Measurements from ENCODE around the gene DYTN. TPM values are rescaled to one million over a fixed set of nuclear protein-coding genes. Genes with fewer than 3 reads are reported as not detected.

DYTN gene
- total RNA-seq, 1 experiment from 2014 or later = not detected

DNA sequence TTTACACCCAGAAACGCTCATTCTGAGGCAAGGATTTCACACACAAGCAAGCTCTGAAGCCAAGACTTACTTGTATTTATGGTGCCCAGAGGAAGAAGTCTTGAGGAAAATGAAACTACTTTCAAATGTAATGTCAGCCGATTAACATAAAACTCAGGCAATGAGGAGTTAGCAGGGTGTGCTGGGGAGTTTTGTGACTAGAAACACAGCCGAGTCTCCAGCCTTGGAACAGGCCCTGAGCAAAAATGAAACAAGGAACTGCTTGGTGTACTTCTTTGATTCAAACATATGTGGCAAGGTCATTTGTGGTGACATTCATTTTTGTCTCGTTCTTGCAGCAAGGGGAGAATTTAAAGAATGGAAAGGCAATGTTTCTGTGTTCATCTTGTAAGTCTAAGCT, 4.5 kb downstream of the DYTN start:
- Mint-ChIP-seq H3K27ac (no peak overlapping the region), H3K36me3 (no peaks in the 10 kb centered on the region), H3K9me3 (peaks cover 1% of the 10 kb centered on the region), H3K27me3 (ENCODE audit: low read depth) (peaks cover 33% of the 10 kb centered on the region), H3K4me1 (peaks cover 13% of the 10 kb centered on the region), H3K4me3 (no peak overlapping the region)
- TF ChIP-seq ZNF423 (CRISPR knock-in tag; IDR thresholded peaks at IDR 0.05) = no peak
- TF ChIP-seq NR1H2 (CRISPR knock-in tag; IDR thresholded peaks at IDR 0.05) = no peak
- TF ChIP-seq TCF7 (CRISPR knock-in tag; IDR thresholded peaks at IDR 0.05; ENCODE audit: low read depth) = no peak
- DNase-seq (ENCODE audit: low spot score) (no peak), ATAC-seq (no peak)
- POLR2A ChIA-PET = no interaction called here
- CTCF ChIA-PET = interaction anchor here (0.5 kb wide), 1 partner anchor 561 kb away, joined by 3 read pairs; no protein-coding TSS in a partner anchor

DNA sequence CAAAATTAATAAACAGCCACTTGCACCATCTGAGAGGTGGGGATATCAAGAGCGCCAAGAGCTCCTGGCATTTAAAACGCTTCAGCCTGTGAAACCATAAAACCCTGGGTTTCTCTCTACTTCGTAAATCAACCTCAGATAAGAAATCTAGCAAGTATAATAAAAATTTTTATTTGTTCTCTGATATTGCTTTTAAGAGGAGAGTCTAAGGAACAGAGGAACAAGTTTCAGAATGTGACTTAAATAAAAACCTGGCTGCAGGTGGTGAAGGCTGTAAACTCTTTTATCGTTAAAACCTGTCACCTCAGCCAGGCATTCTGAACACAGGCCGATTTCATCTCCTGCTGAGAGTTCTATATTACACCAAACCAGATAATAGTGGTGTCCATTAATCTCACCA, 9.9 kb downstream of the DYTN start:
- no peak overlapping the region for H3K27ac Mint-ChIP-seq
- H3K4me3 Mint-ChIP-seq = no peak overlapping the region
- ChIA-PET CTCF (no interaction called here), POLR2A (no interaction called here)
- no peak for DNase-seq (ENCODE audit: low spot score)
- peaks cover 4% of the 10 kb centered on the region for H3K4me1 Mint-ChIP-seq
- no peaks in the 10 kb centered on the region for H3K9me3 Mint-ChIP-seq
- no peak for ATAC-seq
- no peaks in the 10 kb centered on the region for H3K36me3 Mint-ChIP-seq
- H3K27me3 Mint-ChIP-seq (ENCODE audit: low read depth) = no peaks in the 10 kb centered on the region
- TF ChIP-seq, protein P1, sequence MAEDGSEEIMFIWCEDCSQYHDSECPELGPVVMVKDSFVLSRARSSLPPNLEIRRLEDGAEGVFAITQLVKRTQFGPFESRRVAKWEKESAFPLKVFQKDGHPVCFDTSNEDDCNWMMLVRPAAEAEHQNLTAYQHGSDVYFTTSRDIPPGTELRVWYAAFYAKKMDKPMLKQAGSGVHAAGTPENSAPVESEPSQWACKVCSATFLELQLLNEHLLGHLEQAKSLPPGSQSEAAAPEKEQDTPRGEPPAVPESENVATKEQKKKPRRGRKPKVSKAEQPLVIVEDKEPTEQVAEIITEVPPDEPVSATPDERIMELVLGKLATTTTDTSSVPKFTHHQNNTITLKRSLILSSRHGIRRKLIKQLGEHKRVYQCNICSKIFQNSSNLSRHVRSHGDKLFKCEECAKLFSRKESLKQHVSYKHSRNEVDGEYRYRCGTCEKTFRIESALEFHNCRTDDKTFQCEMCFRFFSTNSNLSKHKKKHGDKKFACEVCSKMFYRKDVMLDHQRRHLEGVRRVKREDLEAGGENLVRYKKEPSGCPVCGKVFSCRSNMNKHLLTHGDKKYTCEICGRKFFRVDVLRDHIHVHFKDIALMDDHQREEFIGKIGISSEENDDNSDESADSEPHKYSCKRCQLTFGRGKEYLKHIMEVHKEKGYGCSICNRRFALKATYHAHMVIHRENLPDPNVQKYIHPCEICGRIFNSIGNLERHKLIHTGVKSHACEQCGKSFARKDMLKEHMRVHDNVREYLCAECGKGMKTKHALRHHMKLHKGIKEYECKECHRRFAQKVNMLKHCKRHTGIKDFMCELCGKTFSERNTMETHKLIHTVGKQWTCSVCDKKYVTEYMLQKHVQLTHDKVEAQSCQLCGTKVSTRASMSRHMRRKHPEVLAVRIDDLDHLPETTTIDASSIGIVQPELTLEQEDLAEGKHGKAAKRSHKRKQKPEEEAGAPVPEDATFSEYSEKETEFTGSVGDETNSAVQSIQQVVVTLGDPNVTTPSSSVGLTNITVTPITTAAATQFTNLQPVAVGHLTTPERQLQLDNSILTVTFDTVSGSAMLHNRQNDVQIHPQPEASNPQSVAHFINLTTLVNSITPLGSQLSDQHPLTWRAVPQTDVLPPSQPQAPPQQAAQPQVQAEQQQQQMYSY (CRISPR knock-in tag; IDR thresholded peaks at IDR 0.05) = no peak
- TF ChIP-seq SMAD4 (CRISPR knock-in tag; IDR thresholded peaks at IDR 0.05) = no peak
- TF ChIP-seq KAT7 (CRISPR knock-in tag; IDR thresholded peaks at IDR 0.05; ENCODE audit: borderline replicate concordance) = no peak
- no peak for TF ChIP-seq ETV6 (CRISPR knock-in tag; IDR thresholded peaks at IDR 0.05)
- TF ChIP-seq MYBL2 (CRISPR knock-in tag; IDR thresholded peaks at IDR 0.05) = no peak
- TF ChIP-seq, protein P2, sequence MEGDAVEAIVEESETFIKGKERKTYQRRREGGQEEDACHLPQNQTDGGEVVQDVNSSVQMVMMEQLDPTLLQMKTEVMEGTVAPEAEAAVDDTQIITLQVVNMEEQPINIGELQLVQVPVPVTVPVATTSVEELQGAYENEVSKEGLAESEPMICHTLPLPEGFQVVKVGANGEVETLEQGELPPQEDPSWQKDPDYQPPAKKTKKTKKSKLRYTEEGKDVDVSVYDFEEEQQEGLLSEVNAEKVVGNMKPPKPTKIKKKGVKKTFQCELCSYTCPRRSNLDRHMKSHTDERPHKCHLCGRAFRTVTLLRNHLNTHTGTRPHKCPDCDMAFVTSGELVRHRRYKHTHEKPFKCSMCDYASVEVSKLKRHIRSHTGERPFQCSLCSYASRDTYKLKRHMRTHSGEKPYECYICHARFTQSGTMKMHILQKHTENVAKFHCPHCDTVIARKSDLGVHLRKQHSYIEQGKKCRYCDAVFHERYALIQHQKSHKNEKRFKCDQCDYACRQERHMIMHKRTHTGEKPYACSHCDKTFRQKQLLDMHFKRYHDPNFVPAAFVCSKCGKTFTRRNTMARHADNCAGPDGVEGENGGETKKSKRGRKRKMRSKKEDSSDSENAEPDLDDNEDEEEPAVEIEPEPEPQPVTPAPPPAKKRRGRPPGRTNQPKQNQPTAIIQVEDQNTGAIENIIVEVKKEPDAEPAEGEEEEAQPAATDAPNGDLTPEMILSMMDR (IDR thresholded peaks at IDR 0.05) = no peak
- no peak for TF ChIP-seq JAZF1 (CRISPR knock-in tag; IDR thresholded peaks at IDR 0.05)
- no peak for TF ChIP-seq ZNF416 (CRISPR knock-in tag; IDR thresholded peaks at IDR 0.05)
- no peak for TF ChIP-seq CREM (CRISPR knock-in tag; IDR thresholded peaks at IDR 0.05)
- no peak for TF ChIP-seq ZNF219 (CRISPR knock-in tag; IDR thresholded peaks at IDR 0.05; ENCODE audit: borderline replicate concordance)
- TF ChIP-seq, protein P3, sequence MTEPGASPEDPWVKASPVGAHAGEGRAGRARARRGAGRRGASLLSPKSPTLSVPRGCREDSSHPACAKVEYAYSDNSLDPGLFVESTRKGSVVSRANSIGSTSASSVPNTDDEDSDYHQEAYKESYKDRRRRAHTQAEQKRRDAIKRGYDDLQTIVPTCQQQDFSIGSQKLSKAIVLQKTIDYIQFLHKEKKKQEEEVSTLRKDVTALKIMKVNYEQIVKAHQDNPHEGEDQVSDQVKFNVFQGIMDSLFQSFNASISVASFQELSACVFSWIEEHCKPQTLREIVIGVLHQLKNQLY (CRISPR knock-in tag; IDR thresholded peaks at IDR 0.05) = no peak
- TF ChIP-seq, protein P4, sequence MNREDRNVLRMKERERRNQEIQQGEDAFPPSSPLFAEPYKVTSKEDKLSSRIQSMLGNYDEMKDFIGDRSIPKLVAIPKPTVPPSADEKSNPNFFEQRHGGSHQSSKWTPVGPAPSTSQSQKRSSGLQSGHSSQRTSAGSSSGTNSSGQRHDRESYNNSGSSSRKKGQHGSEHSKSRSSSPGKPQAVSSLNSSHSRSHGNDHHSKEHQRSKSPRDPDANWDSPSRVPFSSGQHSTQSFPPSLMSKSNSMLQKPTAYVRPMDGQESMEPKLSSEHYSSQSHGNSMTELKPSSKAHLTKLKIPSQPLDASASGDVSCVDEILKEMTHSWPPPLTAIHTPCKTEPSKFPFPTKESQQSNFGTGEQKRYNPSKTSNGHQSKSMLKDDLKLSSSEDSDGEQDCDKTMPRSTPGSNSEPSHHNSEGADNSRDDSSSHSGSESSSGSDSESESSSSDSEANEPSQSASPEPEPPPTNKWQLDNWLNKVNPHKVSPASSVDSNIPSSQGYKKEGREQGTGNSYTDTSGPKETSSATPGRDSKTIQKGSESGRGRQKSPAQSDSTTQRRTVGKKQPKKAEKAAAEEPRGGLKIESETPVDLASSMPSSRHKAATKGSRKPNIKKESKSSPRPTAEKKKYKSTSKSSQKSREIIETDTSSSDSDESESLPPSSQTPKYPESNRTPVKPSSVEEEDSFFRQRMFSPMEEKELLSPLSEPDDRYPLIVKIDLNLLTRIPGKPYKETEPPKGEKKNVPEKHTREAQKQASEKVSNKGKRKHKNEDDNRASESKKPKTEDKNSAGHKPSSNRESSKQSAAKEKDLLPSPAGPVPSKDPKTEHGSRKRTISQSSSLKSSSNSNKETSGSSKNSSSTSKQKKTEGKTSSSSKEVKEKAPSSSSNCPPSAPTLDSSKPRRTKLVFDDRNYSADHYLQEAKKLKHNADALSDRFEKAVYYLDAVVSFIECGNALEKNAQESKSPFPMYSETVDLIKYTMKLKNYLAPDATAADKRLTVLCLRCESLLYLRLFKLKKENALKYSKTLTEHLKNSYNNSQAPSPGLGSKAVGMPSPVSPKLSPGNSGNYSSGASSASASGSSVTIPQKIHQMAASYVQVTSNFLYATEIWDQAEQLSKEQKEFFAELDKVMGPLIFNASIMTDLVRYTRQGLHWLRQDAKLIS (CRISPR knock-in tag; IDR thresholded peaks at IDR 0.05; ENCODE audit: borderline replicate concordance) = no peak
- TF ChIP-seq, protein P5, sequence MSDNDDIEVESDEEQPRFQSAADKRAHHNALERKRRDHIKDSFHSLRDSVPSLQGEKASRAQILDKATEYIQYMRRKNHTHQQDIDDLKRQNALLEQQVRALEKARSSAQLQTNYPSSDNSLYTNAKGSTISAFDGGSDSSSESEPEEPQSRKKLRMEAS (CRISPR knock-in tag; IDR thresholded peaks at IDR 0.05) = no peak
- TF ChIP-seq SOX15 (CRISPR knock-in tag; IDR thresholded peaks at IDR 0.05) = no peak
- no peak for TF ChIP-seq ZNF121 (CRISPR knock-in tag; IDR thresholded peaks at IDR 0.05)
